NCI-H524 treated with DMSO at 0.1 percent for 48 hours (cell line): Measurements from ENCODE around the gene RGPD3.
"Not testable (repeated sequence)": the region's sequence is repeated elsewhere in the genome, so short reads cannot be mapped to it uniquely, and the experiment has no call there.

Experiments used
- DNase-seq: peaks from one replicate; lab custom pipeline; 2025; lab: John Stamatoyannopoulos, UW

The RGPD3 gene

GRCh38 chr2:106486551-106487385, 18.6 kb upstream of the RGPD3 start, which contains the start of gene CD8B2:
Gene CD8B2, plus strand, starts transcription at chr2:106487364. Its CDS starts 63 bp downstream, at chr2:106487427.
- DNase-seq: not testable (repeated sequence)

- not testable (repeated sequence) for DNase-seq
Measured at GRCh38 chr2:106479563-106479962, 11.3 kb upstream of the RGPD3 start.

- not testable (repeated sequence) for DNase-seq
Measured at GRCh38 chr2:106477647-106478046, 9.4 kb upstream of the RGPD3 start.

GRCh38 chr2:106470658-106471057, 2.4 kb upstream of the RGPD3 start:
- not testable (repeated sequence) for DNase-seq

GRCh38 chr2:106467516-106467915, 697 bp downstream of the RGPD3 start:
- DNase-seq: not testable (repeated sequence)

- not testable (repeated sequence) for DNase-seq
Measured at GRCh38 chr2:106461882-106462281, 6.3 kb downstream of the RGPD3 start.

- DNase-seq: not testable (repeated sequence)
Measured at GRCh38 chr2:106390680-106391079, 77.5 kb downstream of the RGPD3 start.

- not testable (repeated sequence) for DNase-seq
Measured at GRCh38 chr2:106388814-106389410, 79.3 kb downstream of the RGPD3 start.

- DNase-seq: not testable (repeated sequence)
Measured at GRCh38 chr2:106384548-106384947, 83.7 kb downstream of the RGPD3 start.

GRCh38 chr2:106381867-106382266, 86.3 kb downstream of the RGPD3 start:
- not testable (repeated sequence) for DNase-seq

GRCh38 chr2:106379567-106379966, 88.6 kb downstream of the RGPD3 start:
- DNase-seq: not testable (repeated sequence)

- DNase-seq: not testable (repeated sequence)
Measured at GRCh38 chr2:106369182-106369581, 99.0 kb downstream of the RGPD3 start.

GRCh38 chr2:106366204-106366885, 101.9 kb downstream of the RGPD3 start:
- no peak for DNase-seq

GRCh38 chr2:106363791-106364190, 104.4 kb downstream of the RGPD3 start:
- DNase-seq: no peak

GRCh38 chr2:106362789-106363188, 105.4 kb downstream of the RGPD3 start:
- DNase-seq: no peak

- no peak for DNase-seq
Measured at GRCh38 chr2:106359512-106359911, 108.7 kb downstream of the RGPD3 start.

- DNase-seq: no peak
Measured at GRCh38 chr2:106358521-106358920, 109.7 kb downstream of the RGPD3 start.

GRCh38 chr2:106358081-106358480, 110.1 kb downstream of the RGPD3 start:
- DNase-seq: no peak

- no peak for DNase-seq
Measured at GRCh38 chr2:106356291-106356690, 111.9 kb downstream of the RGPD3 start.

- no peak for DNase-seq
Measured at GRCh38 chr2:106353676-106354075, 114.5 kb downstream of the RGPD3 start.

GRCh38 chr2:106350980-106351379, 117.2 kb downstream of the RGPD3 start:
- DNase-seq: no peak

- no peak for DNase-seq
Measured at GRCh38 chr2:106344302-106344701, 123.9 kb downstream of the RGPD3 start.

GRCh38 chr2:106343274-106343673, 124.9 kb downstream of the RGPD3 start:
- DNase-seq: no peak
